NCI-H526 (cell line): ENCODE results near the gene TTLL8.
"Not testable (repeated sequence)": the region's sequence is repeated elsewhere in the genome, so short reads cannot be mapped to it uniquely, and the experiment has no call there.

ENCODE experiments used
- DNase-seq, 2 experiments: peaks; one replicate each; lab custom pipeline; 2025; lab: John Stamatoyannopoulos, UW

TTLL8 gene

DNA sequence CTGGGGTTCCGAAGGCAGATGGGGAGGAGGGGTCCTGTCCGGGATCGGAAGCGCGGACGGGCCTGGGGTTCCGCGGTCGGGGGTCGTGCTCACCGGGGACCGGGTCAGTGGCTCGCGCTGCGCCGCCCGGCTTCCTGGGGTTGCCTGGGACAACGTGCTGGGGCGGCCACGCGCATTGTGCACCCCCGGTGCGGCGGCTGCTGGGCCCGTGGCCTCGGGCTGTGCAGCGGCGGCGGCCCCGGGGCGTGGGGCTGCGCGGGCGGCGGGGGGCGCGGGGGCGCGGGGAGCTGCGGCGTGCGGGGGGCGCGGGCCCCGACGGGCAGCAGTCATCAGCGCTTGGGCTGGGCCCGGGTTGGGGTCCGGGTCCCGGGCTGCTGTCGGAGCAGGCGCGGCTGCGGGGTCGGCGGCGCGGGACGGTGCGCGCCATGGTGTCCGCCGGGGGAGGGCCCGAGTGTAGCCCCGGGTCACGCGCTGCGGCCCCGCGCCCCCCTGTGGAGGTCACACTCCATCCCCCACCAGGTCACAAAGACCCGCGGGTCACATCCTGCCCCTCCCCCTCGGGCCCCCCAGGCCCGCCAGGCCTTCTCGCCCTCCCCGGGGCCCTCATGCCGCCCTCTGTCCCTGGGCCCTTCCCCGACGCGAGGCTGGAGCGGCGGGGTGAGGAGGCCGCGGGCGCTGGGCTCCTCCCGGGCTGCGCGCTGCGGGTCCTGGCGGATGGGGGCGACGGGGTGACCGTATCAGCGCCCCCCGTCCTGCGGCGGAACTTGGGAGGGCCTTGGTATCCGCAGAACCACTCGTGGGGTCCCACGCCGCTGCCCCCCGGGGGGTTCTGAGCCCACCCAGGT lies at the start of gene TTLL8:
TSS of gene TTLL8 (minus strand) at position 238 of the 845 bp plus-strand sequence.
- no peak for DNase-seq

- no peak for DNase-seq
These were observed 49.4 kb upstream of the TTLL8 start for GRCh38 chr22:50107529-50107928.

DNA sequence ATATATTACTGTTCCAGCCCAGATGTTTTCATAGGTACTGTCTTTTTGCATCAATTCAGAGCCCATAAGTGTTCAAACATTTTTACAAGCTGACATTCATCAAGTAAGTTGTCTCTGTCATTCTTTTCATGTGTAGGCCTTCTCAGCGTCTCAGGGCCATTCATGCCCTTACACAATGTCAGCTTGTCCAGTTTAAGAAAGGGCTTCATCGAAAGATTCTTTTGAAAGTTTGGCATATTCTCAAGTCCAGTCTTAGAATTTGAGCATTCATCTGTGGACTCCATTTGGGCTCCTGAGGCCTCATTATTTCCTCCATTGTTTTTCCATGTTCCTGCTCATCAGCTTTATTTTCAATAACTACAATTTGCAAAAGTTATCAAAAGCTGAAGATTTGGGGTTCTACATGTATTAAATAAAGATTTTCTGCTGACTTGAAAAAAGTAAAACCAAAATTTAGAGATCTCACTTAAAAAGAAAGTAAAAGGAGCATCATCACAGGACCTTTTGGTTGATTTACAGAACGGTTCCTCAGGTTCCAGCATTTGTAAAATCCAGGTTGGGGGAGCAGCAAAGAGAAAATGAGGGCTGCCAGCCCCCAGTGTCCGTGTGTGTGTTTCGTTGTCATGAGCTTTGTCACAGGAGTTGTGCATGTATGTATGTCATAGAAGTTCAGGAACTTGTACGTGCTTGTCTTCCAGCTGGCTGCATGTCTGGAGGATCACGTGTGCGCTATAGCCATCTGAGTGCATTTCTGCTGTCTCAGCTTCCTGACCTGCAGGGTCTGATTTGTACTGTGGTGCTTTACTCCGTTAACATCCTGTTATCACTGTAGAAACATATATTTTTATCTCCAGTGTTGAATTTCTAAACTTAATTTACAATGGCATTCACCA lies 47.4 kb upstream of the TTLL8 start:
- DNase-seq: no peak

- DNase-seq: no peak
These were observed 46.0 kb upstream of the TTLL8 start for GRCh38 chr22:50104141-50104544.

- no peak for DNase-seq
These were observed 44.8 kb upstream of the TTLL8 start for GRCh38 chr22:50102946-50103345.

DNA sequence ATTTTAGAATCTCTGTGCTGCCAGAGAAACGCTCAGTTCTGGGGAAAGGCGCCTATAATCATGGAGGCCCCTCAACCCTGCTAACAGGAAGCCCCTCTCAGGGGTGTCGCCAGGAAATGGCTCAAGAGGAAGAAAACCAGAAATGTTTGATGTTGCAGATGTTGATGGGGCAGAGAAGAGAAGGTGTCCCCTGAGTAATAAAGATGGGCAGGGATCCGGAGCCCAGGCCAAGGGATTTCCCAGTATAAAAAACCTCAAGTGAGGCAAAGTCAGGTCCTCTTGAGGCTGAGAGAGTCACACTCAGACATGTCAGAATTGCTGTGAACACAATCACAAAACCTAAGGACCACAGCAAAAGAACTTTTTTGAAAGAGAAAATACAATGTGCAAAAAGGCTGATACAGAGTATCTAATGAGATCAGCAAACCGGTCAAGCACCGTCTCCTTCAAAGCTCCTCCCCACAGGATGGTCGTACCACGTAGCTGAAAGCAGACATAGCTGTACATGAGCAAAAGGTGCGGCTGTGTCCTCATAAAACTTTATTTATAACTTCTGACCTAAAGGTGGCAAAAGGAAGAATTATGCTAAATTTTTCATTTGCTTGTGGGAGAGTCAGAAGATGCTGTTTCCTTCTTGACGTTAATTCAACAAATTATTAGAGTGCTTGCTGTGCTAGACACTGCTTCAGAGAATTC lies 43.9 kb upstream of the TTLL8 start:
- no peak for DNase-seq

GRCh38 chr22:50098052-50098451 lies 40.0 kb upstream of the TTLL8 start:
- DNase-seq: no peak

- no peak for DNase-seq
These were observed 34.2 kb upstream of the TTLL8 start for GRCh38 chr22:50092342-50092741.

DNA sequence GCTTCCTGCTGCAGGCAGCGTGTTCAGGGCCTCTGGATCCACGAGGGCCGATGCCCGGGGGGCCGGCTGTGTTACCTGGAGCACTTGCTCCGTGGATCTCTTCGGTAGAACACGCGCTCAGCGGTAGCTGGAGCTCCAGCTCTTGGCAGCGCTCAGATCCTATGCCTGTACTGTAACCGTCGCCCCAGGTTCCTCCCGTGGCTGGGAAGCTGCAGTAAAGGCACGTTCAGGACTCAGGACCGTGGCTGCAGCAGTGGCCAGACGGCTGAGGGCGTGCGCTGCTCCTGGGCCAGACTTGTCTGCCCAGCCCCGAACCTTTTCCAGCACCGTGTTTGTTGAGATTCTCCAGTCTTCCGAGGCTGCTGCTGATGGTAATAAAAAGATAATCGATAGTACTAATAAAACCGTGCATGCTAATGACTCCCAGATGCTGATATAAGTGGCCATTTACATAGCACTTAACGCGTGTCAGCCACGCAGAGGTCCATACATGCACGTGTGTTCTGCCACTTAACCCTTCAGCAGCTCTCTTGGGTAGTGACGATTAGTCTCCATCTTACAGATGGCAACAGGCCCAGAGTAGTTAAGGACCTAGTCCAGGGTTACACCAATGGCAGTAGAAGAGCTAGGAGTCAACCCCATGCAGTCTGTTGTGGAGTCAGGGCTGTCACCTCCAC lies 33.1 kb upstream of the TTLL8 start:
- no peak for DNase-seq

GRCh38 chr22:50090412-50090714 lies 32.3 kb upstream of the TTLL8 start:
- DNase-seq: no peak

DNA sequence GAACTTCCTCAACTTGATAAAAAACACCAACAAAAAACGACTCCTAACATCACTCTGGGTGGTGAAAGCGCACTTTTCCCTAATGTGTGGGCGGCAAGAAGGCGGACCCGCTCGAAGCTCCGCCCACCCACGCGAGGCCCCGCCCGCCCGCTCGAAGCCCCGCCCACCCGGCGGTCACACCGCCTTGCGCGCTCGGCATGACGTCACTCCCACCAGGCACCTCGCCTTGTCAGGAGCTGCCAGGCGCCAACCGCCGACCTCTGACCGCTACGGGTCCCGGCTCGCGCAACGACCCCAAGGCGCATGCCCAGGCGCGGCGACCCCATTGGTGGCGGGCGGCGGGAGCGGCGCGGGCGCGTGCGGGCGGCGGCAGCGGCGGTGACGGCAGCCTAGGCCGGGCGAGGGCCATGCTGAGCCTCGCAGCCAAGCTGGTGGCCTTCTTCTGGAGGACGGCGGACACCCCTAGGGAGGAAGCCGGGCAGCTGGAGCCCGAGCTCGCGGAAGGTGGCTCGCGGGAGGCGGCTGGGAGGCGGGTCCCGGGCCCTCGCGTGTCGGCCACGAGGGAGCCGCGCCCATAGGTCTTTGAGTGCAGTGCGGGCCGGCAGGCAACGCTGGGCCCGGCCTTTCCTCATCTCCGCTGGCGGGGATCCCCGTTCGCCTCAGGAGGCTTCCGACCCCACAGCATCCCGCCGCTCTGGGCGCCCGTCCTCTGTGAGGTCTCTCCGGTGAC lies 31.7 kb upstream of the TTLL8 start, which contains the start of gene MOV10L1:
TSS of gene MOV10L1 (plus strand) at position 325 of the 730 bp plus-strand sequence. CDS start at position 408, 83 bp downstream.
- DNase-seq: no peak

DNA sequence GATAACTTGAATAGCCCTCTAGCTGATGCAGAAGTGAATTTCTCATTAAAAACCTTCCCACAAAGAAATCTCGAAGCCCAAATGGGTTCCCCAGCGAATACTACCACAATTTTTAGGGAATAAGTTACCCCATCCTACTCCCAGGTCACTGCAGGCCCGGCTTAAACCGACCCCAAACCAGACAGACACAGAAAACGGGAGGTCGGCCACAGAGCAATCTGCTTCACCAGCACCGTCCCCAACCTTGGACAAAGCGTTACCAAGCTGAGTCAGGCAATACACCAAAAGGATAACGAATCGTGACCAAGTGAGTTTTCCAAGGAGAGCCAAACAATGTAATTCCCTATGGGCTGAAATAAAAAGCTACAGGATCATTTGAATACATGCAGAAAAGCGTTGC lies 31.1 kb upstream of the TTLL8 start:
- DNase-seq: no peak

- no peak for DNase-seq
These were observed 30.0 kb upstream of the TTLL8 start for GRCh38 chr22:50088096-50088495.

DNA sequence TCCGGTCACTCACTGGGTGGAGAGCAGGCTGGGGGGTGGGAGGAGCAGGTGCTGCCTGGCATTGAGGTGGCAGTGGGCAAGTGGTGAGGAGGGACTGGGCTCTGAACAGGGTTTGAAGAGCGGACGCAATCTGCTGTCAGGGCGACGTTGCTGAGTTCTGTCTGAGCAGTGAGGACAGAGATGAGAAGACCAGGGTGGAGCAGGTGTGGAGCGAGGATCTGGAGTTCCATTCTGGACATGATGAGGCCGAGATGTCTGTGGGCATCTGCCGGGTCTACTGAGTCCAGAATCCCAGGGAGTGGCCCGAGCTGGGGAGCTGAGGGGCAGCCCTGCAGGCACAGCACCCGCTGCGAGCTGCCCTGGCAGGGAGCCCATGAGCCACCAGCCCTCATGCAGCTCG lies 29.5 kb upstream of the TTLL8 start:
- no peak for DNase-seq

- not testable (repeated sequence) for DNase-seq
These were observed 28.9 kb upstream of the TTLL8 start for GRCh38 chr22:50086975-50087374.

DNA sequence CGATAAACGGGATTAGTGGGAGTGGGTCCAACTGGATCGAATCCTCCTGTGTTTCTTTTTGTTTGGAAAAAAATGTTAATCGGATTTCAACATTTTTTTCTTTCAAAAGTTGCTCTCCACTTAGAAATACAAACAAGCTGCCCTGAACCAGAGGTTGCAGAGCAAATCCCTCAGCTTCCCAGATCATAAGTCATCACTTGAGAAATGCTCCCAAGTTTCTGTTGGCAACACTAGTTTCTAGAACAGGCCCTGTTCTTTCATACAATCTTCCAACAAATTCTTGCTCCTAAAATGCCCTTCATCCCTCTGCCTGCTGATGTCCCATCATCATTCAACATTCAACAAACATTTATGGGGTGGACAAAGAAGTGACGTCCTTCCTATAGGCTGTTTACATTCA lies 28.4 kb upstream of the TTLL8 start:
- no peak for DNase-seq

- no peak for DNase-seq
These were observed 27.3 kb upstream of the TTLL8 start, which contains the start of gene MLC1 for GRCh38 chr22:50085211-50085972. Gene MLC1 (minus strand): TSS chr22:50085426. CDS start chr22:50084902, 524 bp downstream.

GRCh38 chr22:50084614-50085021 lies 26.5 kb upstream of the TTLL8 start:
- DNase-seq: no peak

DNA sequence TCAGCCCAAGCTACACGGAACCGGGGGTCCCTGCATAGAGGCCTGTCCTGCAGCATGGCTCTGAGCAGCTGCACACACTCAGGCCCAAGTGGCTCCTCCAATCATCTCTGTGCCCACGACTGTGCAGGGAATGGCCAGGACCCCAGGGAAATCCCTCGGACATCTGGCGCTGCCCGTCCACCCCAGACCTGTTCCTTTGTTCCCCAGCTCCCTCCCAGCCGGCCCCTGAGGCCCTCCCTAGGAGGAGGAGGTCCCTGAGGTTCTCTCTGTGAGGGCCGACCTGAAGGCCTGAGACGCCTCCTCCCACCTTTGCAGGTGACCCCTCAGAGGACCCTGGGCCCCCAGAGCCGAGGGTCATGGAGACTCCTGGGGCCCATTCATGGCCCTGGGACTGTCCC lies 26.0 kb upstream of the TTLL8 start:
- DNase-seq: no peak

GRCh38 chr22:50083462-50084079 lies 25.5 kb upstream of the TTLL8 start:
- no peak for DNase-seq
